DOHH2 (cell line): ENCODE results near the gene TCFL5.
"Not testable (repeated sequence)": the region's sequence is repeated elsewhere in the genome, so short reads cannot be mapped to it uniquely, and the experiment has no call there.

Experiments used
- H3F3A ChIP-seq: fragments of 200-600 bp; sonication (generic), shearing (Covaris generic); 2 replicates; pipeline ENCODE4 v1.6.0; 2016; ENCODE audit warnings: antibody characterized with exemption, mild to moderate bottlenecking; ENCODE audit not compliant: control insufficient read depth, insufficient read depth
- H3K27ac ChIP-seq: fragments of 200-600 bp; sonication (generic); 2 replicates; pipeline ENCODE4 v1.5.1; 2014; ENCODE audit warnings: low read depth, mild to moderate bottlenecking, low read length, moderate library complexity
- H3K27me3 ChIP-seq: fragments of 200-600 bp; sonication (generic); 2 replicates; pipeline ENCODE4 v1.6.1; 2014; ENCODE audit warnings: mild to moderate bottlenecking, low read length, mixed read lengths; ENCODE audit not compliant: control insufficient read depth
- H3K36me3 ChIP-seq: fragments of 200-600 bp; sonication (generic); 2 replicates; pipeline ENCODE4 v1.6.1; 2014; ENCODE audit warnings: mild to moderate bottlenecking, low read length, moderate library complexity, mixed read lengths; ENCODE audit not compliant: control insufficient read depth
- H3K4me1 ChIP-seq: fragments of 200-600 bp; sonication (generic); 2 replicates; pipeline ENCODE4 v1.6.1; 2014; ENCODE audit warnings: mild to moderate bottlenecking, low read length, mixed read lengths; ENCODE audit not compliant: control insufficient read depth
- H3K4me2 ChIP-seq: fragments of 200-600 bp; sonication (generic); 2 replicates; pipeline ENCODE4 v1.6.0; 2014; ENCODE audit warnings: mild to moderate bottlenecking, low read length, moderate library complexity
- H3K4me3 ChIP-seq: fragments of 200-600 bp; sonication (generic); 2 replicates; pipeline ENCODE4 v1.5.1; 2014; ENCODE audit warnings: mild to moderate bottlenecking, low read length, mixed read lengths
- H3K79me2 ChIP-seq: fragments of 200-600 bp; sonication (generic); 2 replicates; pipeline ENCODE4 v1.6.1; 2014; ENCODE audit warnings: mild to moderate bottlenecking, low read length, mixed read lengths; ENCODE audit not compliant: control insufficient read depth
- H3K9me2 ChIP-seq: fragments of 200-600 bp; sonication (generic); replicated peaks from 2 replicates; pipeline ENCODE4 v1.6.1; 2014; ENCODE audit warnings: mild to moderate bottlenecking, low read length, mixed read lengths; ENCODE audit not compliant: control insufficient read depth
- H3K9me3 ChIP-seq: fragments of 200-600 bp; sonication (generic); 2 replicates; pipeline ENCODE4 v1.6.1; 2014; ENCODE audit warnings: antibody characterized with exemption, low read length, mixed read lengths; ENCODE audit not compliant: control insufficient read depth, insufficient read depth
- H4K20me1 ChIP-seq: fragments of 200-600 bp; sonication (generic); 2 replicates; pipeline ENCODE4 v1.6.0; 2014; ENCODE audit warnings: low read depth, mild to moderate bottlenecking, antibody characterized with exemption, low read length, moderate library complexity; ENCODE audit not compliant: control insufficient read depth, insufficient read depth
- CTCF ChIP-seq: fragments of 200-600 bp; sonication (generic); IDR thresholded peaks from one replicate; pipeline ENCODE4 v1.5.1; 2014; ENCODE audit warnings: antibody characterized with exemption, mild to moderate bottlenecking, low read depth, low read length; ENCODE audit not compliant: poor library complexity, severe bottlenecking
- EZH2phosphoT487 ChIP-seq: fragments of 200-600 bp; sonication (generic); IDR thresholded peaks from 2 replicates; pipeline ENCODE4 v1.6.1; 2017; ENCODE audit warnings: borderline replicate concordance, mild to moderate bottlenecking, antibody characterized with exemption, low read length, moderate library complexity, mixed read lengths

TCFL5 gene

GRCh38 chr20:62849431-62849830, 12.2 kb downstream of the TCFL5 start:
- Histone ChIP-seq H3K79me2 (no peaks in the 10 kb centered on the region), H3K4me3 (no peak overlapping the region), H3K27ac (no peak overlapping the region), H3K27me3 (no peaks in the 10 kb centered on the region), H3K9me2 (no peaks in the 10 kb centered on the region), H3K4me2 (no peak overlapping the region), H3F3A (no peaks in the 10 kb centered on the region), H3K9me3 (no peaks in the 10 kb centered on the region), H3K4me1 (no peaks in the 10 kb centered on the region), H4K20me1 (no peaks in the 10 kb centered on the region), H3K36me3 (peaks cover 27% of the 10 kb centered on the region)
- TF ChIP-seq EZH2phosphoT487 (no peak), CTCF (no peak)

- not testable (repeated sequence) for H3K4me1 ChIP-seq, H4K20me1 ChIP-seq, H3K9me3 ChIP-seq, H3K4me2 ChIP-seq, H3K4me3 ChIP-seq, H3K27me3 ChIP-seq, H3K9me2 ChIP-seq, H3K27ac ChIP-seq, H3K79me2 ChIP-seq, H3F3A ChIP-seq
- H3K36me3 ChIP-seq: peaks cover 23% of the 10 kb centered on the region
Observed at GRCh38 chr20:62848917-62849316, 12.7 kb downstream of the TCFL5 start.

GRCh38 chr20:62846166-62846890, 15.3 kb downstream of the TCFL5 start:
- Histone ChIP-seq H3K27me3 (no peaks in the 10 kb centered on the region), H3K4me1 (no peaks in the 10 kb centered on the region), H3K4me2 (no peak overlapping the region), H3F3A (no peaks in the 10 kb centered on the region; the same call in 1 of the 2 replicates), H3K4me3 (no peak overlapping the region), H3K9me2 (no peaks in the 10 kb centered on the region), H3K9me3 (no peaks in the 10 kb centered on the region), H4K20me1 (no peaks in the 10 kb centered on the region), H3K36me3 (0 out of 2 replicates have a peak, but pooled peaks cover 6% of the 10 kb centered on the region), H3K79me2 (no peaks in the 10 kb centered on the region), H3K27ac (no peak overlapping the region)
- TF ChIP-seq CTCF (no peak), EZH2phosphoT487 (no peak)

GRCh38 chr20:62845416-62846160, 16.0 kb downstream of the TCFL5 start:
- H3K27ac ChIP-seq: no peak overlapping the region
- H3K79me2 ChIP-seq: no peaks in the 10 kb centered on the region
- H3K4me1 ChIP-seq: no peaks in the 10 kb centered on the region
- no peaks in the 10 kb centered on the region for H3K9me3 ChIP-seq
- TF ChIP-seq CTCF (no peak), EZH2phosphoT487 (no peak)
- 0 out of 2 replicates have a peak, but pooled peaks cover 6% of the 10 kb centered on the region for H3K36me3 ChIP-seq
- no peak overlapping the region for H3K4me2 ChIP-seq
- no peaks in the 10 kb centered on the region for H3K27me3 ChIP-seq
- H3K4me3 ChIP-seq: no peak overlapping the region
- H3K9me2 ChIP-seq: no peaks in the 10 kb centered on the region
- H3F3A ChIP-seq: peaks cover 3% of the 10 kb centered on the region; the same call in 1 of the 2 replicates
- H4K20me1 ChIP-seq: no peaks in the 10 kb centered on the region
